HL-60 (cell line): ENCODE measurements around the gene PRR5.

Experiments
- DNase-seq, 2 experiments: peaks; one replicate each; pipeline ENCODE4 v3.0.0-alpha.2; 2010 to 2020; ENCODE audit warnings: low read depth in 1 of 2, low spot score in 1 of 2
- H3K27ac ChIP-seq: fragments of 250-450 bp; sonication (Bioruptor Pico); replicated peaks from 2 replicates; pipeline ENCODE4 v1.5.1; 2020; ENCODE audit warnings: mild to moderate bottlenecking, moderate library complexity
- H3K27me3 ChIP-seq: fragments of 250-450 bp; sonication (Bioruptor Pico); 2 replicates; pipeline ENCODE4 v1.5.1; 2021; ENCODE audit warnings: mild to moderate bottlenecking, moderate library complexity; ENCODE audit not compliant: insufficient read depth, poor library complexity, severe bottlenecking
- H3K4me3 ChIP-seq: replicated peaks from 2 replicates; pipeline ENCODE4 v1.5.1; 2011; ENCODE audit warnings: mild to moderate bottlenecking, control low read depth, low read length; ENCODE audit not compliant: insufficient read depth
- GABPA ChIP-seq: IDR thresholded peaks from 2 replicates; pipeline ENCODE4 v1.6.1; 2012; ENCODE audit warnings: low read depth
- POLR2AphosphoS5 ChIP-seq: IDR thresholded peaks from 2 replicates; pipeline ENCODE4 v1.6.1; 2012; ENCODE audit warnings: low read depth
- SPI1 ChIP-seq: IDR thresholded peaks from 2 replicates; pipeline ENCODE4 v1.6.1; 2012; ENCODE audit warnings: low read depth, mild to moderate bottlenecking, borderline replicate concordance
- TF ChIP-seq, protein P1 (sequence below): IDR thresholded peaks from 2 replicates; pipeline ENCODE4 v1.6.1; 2012; ENCODE audit warnings: low read depth; ENCODE audit not compliant: insufficient replicate concordance
- TF ChIP-seq, protein P2 (sequence below): IDR thresholded peaks from one replicate; pipeline ENCODE4 v1.5.1; 2011; ENCODE audit warnings: low read length, control low read depth, inconsistent platforms; ENCODE audit not compliant: insufficient read depth

The PRR5 gene

DNA sequence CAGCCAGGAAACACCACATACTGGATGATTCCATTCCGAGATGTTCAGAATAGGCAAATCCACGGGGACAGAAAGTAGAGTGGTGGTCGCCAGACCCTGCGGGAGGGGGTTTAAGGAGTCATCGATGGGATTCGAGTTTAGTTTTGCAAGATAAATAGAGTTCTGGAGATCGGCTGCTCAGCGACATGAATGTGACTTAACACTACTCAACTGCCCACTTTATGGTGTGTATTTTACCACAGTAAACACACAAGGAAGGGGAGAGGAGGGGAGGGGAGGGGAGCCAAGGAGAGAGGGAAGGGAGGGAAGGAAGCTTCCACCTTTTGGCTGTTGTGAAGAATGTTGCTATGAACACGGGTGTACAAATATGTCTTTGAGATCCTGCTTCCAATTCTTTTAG lies 39.9 kb downstream of the PRR5 start:
- no peak for DNase-seq
- Histone ChIP-seq H3K4me3 (no peak overlapping the region), H3K27me3 (no peaks in the 10 kb centered on the region), H3K27ac (no peak overlapping the region)
- TF ChIP-seq, protein P1, sequence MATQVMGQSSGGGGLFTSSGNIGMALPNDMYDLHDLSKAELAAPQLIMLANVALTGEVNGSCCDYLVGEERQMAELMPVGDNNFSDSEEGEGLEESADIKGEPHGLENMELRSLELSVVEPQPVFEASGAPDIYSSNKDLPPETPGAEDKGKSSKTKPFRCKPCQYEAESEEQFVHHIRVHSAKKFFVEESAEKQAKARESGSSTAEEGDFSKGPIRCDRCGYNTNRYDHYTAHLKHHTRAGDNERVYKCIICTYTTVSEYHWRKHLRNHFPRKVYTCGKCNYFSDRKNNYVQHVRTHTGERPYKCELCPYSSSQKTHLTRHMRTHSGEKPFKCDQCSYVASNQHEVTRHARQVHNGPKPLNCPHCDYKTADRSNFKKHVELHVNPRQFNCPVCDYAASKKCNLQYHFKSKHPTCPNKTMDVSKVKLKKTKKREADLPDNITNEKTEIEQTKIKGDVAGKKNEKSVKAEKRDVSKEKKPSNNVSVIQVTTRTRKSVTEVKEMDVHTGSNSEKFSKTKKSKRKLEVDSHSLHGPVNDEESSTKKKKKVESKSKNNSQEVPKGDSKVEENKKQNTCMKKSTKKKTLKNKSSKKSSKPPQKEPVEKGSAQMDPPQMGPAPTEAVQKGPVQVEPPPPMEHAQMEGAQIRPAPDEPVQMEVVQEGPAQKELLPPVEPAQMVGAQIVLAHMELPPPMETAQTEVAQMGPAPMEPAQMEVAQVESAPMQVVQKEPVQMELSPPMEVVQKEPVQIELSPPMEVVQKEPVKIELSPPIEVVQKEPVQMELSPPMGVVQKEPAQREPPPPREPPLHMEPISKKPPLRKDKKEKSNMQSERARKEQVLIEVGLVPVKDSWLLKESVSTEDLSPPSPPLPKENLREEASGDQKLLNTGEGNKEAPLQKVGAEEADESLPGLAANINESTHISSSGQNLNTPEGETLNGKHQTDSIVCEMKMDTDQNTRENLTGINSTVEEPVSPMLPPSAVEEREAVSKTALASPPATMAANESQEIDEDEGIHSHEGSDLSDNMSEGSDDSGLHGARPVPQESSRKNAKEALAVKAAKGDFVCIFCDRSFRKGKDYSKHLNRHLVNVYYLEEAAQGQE = no peak
- TF ChIP-seq SPI1 (no peak), POLR2AphosphoS5 (no peak), GABPA (no peak)
- TF ChIP-seq, protein P2, sequence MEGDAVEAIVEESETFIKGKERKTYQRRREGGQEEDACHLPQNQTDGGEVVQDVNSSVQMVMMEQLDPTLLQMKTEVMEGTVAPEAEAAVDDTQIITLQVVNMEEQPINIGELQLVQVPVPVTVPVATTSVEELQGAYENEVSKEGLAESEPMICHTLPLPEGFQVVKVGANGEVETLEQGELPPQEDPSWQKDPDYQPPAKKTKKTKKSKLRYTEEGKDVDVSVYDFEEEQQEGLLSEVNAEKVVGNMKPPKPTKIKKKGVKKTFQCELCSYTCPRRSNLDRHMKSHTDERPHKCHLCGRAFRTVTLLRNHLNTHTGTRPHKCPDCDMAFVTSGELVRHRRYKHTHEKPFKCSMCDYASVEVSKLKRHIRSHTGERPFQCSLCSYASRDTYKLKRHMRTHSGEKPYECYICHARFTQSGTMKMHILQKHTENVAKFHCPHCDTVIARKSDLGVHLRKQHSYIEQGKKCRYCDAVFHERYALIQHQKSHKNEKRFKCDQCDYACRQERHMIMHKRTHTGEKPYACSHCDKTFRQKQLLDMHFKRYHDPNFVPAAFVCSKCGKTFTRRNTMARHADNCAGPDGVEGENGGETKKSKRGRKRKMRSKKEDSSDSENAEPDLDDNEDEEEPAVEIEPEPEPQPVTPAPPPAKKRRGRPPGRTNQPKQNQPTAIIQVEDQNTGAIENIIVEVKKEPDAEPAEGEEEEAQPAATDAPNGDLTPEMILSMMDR = no peak

DNA sequence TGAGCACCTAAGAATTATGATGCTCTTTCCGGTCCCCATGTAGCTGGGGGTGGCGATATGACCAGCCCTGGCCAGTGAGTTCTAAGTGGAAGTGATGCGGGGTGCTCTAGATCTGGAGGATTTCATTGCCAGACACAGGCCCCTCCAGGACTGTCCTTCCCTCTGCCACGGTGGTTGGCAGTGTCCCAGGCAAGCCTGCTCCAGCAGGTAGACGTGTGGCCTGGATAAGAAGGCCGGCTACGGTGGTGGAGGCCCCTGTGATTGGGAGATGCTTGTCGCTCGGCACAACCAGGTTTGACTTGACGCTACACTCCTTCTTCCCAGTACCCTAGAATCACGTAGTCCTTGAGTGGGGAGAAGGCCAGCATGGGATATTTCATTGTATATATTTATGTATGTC lies 41.2 kb downstream of the PRR5 start:
- no peak for DNase-seq
- TF ChIP-seq POLR2AphosphoS5 = no peak
- no peak for TF ChIP-seq SPI1
- TF ChIP-seq GABPA = no peak
- TF ChIP-seq, protein P1 = no peak
- TF ChIP-seq, protein P2 = no peak
- H3K27me3 ChIP-seq = no peaks in the 10 kb centered on the region
- H3K4me3 ChIP-seq = no peak overlapping the region
- H3K27ac ChIP-seq = no peak overlapping the region

DNA sequence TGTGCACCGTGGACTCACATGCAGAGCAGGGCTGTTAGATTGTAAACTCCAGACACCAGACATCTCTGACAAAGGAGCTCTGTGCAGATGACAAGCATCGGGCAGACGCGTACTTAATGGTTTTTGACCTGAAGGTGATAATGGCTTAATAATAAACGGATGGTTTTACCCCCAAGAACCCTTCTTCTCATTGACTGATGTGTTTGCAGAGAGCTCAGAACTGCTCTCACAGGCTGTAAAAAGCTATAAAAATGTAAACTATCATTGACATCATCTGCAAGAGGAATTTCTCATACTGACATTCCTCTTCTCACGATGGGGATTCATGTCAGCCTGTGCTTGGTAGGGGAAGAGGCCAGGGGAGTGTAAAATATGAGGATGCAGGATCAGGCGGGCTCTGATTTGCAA lies 41.8 kb downstream of the PRR5 start:
- no peak overlapping the region for H3K27ac ChIP-seq
- no peak for DNase-seq
- H3K27me3 ChIP-seq = no peaks in the 10 kb centered on the region
- no peak for TF ChIP-seq GABPA
- TF ChIP-seq, protein P1 = no peak
- TF ChIP-seq POLR2AphosphoS5 = no peak
- TF ChIP-seq, protein P2 = no peak
- no peak for TF ChIP-seq SPI1
- no peak overlapping the region for H3K4me3 ChIP-seq
